Nephron progenitor cell (in vitro differentiated cells): Measurements from ENCODE around the gene MEGF8.

Experiments
- DNase-seq: peaks from one replicate; pipeline ENCODE4 v3.0.0; 2021
- H3K27ac Mint-ChIP-seq: 2 replicates; pipeline ENCODE4 v1.8.0; 2021; ENCODE audit warnings: mild to moderate bottlenecking, moderate library complexity, mixed read lengths
- H3K27me3 Mint-ChIP-seq: 2 replicates; pipeline ENCODE4 v1.8.0; 2021; ENCODE audit warnings: mild to moderate bottlenecking, low read depth, mixed read lengths; ENCODE audit not compliant: poor library complexity
- H3K36me3 Mint-ChIP-seq: 2 replicates; pipeline ENCODE4 v1.8.0; 2021; ENCODE audit warnings: low read depth, mixed read lengths
- H3K4me1 Mint-ChIP-seq: 2 replicates; pipeline ENCODE4 v1.8.0; 2021; ENCODE audit warnings: mixed read lengths
- H3K4me3 Mint-ChIP-seq: 2 replicates; pipeline ENCODE4 v1.8.0; 2021; ENCODE audit warnings: mild to moderate bottlenecking, moderate library complexity, mixed read lengths
- H3K9me3 Mint-ChIP-seq: 2 replicates; pipeline ENCODE4 v1.8.0; 2021; ENCODE audit warnings: mild to moderate bottlenecking, moderate library complexity, mixed read lengths
- TF ChIP-seq, protein P1 (sequence below): fragments of 200-600 bp; sonication (generic); IDR thresholded peaks from 2 replicates; pipeline ENCODE4 v1.5.0; 2021; ENCODE audit warnings: antibody characterized with exemption

Gene MEGF8

DNA sequence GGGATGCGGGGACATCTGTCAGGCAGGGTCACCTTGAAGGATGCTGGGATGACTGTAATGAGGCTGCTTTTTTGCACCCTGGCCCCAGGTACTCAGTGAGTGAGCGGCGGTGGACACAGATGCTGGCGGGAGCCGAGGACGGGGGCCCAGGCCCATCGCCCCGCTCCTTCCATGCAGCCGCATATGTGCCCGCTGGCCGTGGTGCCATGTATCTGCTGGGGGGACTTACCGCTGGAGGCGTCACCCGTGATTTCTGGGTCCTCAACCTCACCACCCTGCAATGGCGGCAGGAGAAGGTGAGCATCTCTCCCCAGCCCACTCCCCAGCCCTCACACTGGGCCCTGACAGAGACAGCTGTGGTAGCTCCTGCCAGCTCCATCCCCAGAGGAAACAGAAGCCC lies 31.3 kb downstream of the MEGF8 start:
- Mint-ChIP-seq H3K9me3 (no peaks in the 10 kb centered on the region), H3K4me3 (no peak overlapping the region), H3K36me3 (peaks cover 35% of the 10 kb centered on the region), H3K27me3 (no peaks in the 10 kb centered on the region), H3K27ac (no peak overlapping the region), H3K4me1 (peaks cover 33% of the 10 kb centered on the region)
- TF ChIP-seq, protein P1, sequence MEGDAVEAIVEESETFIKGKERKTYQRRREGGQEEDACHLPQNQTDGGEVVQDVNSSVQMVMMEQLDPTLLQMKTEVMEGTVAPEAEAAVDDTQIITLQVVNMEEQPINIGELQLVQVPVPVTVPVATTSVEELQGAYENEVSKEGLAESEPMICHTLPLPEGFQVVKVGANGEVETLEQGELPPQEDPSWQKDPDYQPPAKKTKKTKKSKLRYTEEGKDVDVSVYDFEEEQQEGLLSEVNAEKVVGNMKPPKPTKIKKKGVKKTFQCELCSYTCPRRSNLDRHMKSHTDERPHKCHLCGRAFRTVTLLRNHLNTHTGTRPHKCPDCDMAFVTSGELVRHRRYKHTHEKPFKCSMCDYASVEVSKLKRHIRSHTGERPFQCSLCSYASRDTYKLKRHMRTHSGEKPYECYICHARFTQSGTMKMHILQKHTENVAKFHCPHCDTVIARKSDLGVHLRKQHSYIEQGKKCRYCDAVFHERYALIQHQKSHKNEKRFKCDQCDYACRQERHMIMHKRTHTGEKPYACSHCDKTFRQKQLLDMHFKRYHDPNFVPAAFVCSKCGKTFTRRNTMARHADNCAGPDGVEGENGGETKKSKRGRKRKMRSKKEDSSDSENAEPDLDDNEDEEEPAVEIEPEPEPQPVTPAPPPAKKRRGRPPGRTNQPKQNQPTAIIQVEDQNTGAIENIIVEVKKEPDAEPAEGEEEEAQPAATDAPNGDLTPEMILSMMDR: no peak
- no peak for DNase-seq

DNA sequence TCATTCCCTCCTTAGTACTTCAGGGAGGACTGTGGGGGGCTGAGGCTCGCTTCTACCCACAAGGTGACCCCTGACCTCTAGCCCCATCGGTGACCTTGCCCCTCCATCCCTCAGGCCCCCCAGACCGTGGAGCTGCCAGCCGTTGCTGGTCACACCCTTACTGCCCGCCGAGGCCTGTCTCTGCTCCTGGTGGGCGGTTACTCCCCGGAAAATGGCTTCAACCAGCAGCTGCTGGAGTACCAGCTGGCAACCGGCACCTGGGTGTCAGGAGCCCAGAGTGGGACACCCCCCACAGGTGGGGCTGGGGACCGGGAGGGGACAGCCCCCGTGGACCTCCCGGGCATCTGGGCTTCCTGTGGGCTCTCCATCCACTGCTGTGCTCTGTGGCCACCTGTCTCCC lies 31.9 kb downstream of the MEGF8 start:
- Mint-ChIP-seq H3K27me3 (no peaks in the 10 kb centered on the region), H3K36me3 (peaks cover 33% of the 10 kb centered on the region), H3K27ac (no peak overlapping the region)

DNA sequence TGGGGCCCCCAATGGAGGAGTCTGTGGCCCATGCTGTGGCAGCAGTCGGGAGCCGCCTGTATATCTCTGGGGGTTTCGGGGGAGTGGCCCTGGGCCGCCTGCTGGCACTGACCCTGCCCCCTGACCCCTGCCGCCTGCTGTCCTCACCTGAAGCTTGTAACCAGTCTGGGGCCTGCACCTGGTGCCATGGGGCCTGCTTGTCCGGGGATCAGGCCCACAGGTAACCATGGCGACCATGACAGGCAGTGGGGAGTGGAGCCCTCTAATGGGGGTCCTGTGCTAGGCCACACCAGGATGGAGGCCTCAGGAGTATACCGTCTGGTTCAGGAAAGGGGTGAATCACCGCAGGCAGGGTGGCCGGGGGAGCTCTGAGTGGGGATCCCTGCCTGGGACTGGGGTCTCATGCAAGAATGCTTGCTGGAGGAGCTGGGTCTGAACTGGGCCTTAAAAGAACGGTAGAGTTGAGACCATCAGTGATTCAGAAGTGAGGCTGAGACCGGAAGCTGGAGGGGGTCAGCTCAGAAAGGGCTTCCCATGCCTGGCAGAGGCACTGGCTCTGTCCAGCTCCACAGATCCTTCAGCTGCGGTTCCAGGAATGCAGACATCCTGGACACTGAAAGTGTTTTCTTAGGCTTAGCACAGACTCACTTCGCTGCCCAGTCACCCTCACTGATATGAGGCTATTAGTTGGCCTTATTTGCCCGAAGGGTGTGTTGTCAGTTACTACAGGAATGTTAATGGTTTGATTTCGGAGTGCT lies 35.5 kb downstream of the MEGF8 start:
- H3K27me3 Mint-ChIP-seq: no peaks in the 10 kb centered on the region
- peak; percentile 29 for DNase-seq
- peak overlapping the region; percentile 77 for H3K27ac Mint-ChIP-seq
- H3K4me3 Mint-ChIP-seq: no peak overlapping the region
- H3K9me3 Mint-ChIP-seq: peaks cover 10% of the 10 kb centered on the region
- H3K4me1 Mint-ChIP-seq: peaks cover 38% of the 10 kb centered on the region
- TF ChIP-seq, protein P1: no peak
- peaks cover 49% of the 10 kb centered on the region for H3K36me3 Mint-ChIP-seq

More for the DNA sequence above, 31.9 kb downstream of the MEGF8 start:
- no peaks in the 10 kb centered on the region for H3K9me3 Mint-ChIP-seq
- H3K4me1 Mint-ChIP-seq: peaks cover 33% of the 10 kb centered on the region
- TF ChIP-seq, protein P1: no peak
- no peak for DNase-seq
- H3K4me3 Mint-ChIP-seq: no peak overlapping the region

DNA sequence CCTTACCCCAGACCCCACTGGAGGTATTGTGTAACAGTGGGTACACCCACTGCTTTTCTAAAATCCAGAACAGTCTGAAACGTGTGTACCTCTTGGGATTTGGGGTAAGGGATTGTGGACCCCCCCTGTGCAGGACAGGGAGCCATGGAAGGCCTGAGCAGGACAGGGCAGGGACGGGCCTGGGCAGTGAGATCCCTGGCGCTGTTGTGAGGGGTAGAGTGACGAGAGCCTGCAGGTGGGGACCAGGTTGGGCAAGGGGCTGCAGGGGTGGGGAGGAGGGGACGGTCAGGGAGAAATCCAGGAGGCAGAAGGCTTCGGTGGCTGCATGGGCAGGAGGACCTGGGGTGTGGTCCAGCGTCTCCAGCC lies 36.1 kb downstream of the MEGF8 start:
- Mint-ChIP-seq H3K36me3 (peaks cover 52% of the 10 kb centered on the region), H3K9me3 (peaks cover 10% of the 10 kb centered on the region), H3K27me3 (no peaks in the 10 kb centered on the region), H3K4me3 (no peak overlapping the region), H3K4me1 (peaks cover 41% of the 10 kb centered on the region), H3K27ac (no peak overlapping the region)
- TF ChIP-seq, protein P1: no peak
- no peak for DNase-seq

DNA sequence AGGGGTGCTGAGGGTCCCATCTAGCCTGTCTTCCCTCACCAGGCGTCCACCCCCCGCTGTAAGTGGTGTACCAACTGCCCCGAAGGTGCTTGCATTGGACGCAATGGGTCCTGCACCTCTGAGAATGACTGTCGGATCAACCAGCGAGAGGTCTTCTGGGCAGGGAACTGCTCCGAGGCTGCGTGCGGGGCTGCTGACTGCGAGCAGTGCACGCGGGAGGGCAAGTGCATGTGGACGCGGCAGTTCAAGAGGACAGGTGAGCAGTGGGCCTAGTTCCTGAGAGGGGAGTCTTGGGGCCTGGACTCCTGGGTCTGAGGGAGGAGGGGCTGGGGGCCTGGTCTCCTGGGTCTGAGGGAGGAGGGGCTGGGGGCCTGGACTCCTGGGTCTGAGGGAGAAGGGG lies 36.9 kb downstream of the MEGF8 start:
- peaks cover 58% of the 10 kb centered on the region for H3K36me3 Mint-ChIP-seq
- H3K27ac Mint-ChIP-seq: no peak overlapping the region
- TF ChIP-seq, protein P1: no peak
- peaks cover 42% of the 10 kb centered on the region for H3K4me1 Mint-ChIP-seq
- H3K4me3 Mint-ChIP-seq: no peak overlapping the region
- no peak for DNase-seq
- H3K9me3 Mint-ChIP-seq: peaks cover 10% of the 10 kb centered on the region
- H3K27me3 Mint-ChIP-seq: no peaks in the 10 kb centered on the region

DNA sequence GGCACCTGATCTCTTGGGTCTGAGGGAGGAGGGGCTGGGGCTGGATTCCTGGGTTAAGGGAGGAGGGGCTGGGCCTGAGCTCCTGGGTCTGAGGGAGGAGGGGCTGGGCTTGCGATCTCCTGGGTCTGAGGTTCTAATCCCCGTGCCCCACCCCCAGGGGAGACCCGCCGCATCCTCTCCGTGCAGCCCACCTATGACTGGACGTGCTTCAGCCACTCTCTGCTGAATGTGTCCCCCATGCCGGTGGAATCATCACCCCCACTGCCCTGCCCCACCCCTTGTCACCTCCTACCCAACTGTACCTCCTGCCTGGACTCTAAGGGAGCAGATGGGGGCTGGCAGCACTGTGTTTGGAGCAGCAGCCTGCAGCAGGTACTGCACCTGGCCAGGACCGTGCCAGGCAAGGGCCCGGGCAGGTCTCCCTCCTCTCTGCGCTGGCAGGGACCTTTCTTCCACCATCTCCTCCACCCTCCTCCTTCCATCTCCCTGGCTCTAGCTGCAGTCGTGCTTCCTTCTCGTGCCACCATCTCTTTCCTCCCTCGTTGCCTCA lies 37.5 kb downstream of the MEGF8 start:
- H3K9me3 Mint-ChIP-seq: peaks cover 10% of the 10 kb centered on the region
- DNase-seq: no peak
- H3K4me1 Mint-ChIP-seq: peaks cover 36% of the 10 kb centered on the region
- no peak overlapping the region for H3K4me3 Mint-ChIP-seq
- H3K36me3 Mint-ChIP-seq: peaks cover 59% of the 10 kb centered on the region
- H3K27ac Mint-ChIP-seq: peak overlapping the region; percentile 65
- TF ChIP-seq, protein P1: no peak
- no peaks in the 10 kb centered on the region for H3K27me3 Mint-ChIP-seq
